Measurements from ENCODE around the gene MINDY1. TPM values are rescaled to one million over a fixed set of nuclear protein-coding genes. Genes with fewer than 3 reads are reported as not detected.

The MINDY1 gene
- total RNA-seq, 3 donors from 2014 or later = 44.5 to 52.0 (median 51.8) TPM

DNA sequence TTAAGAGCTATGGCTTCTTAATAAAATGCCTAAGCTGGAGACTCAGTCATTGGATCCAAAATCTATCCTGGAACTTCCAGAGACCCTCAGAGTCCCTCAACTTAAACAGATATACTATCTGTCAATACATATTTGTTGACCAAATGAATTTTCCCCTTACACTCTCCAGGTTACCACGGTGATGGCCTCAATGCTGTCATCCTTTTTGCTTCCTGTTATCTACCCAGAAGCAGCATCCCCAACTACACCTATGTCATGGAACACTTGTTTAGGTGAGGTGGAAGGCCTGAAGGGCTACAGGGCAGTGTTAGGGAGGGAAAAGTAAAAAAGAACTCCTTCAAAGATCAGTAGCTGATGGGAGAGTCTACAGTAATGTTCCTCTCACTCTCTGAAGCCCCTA, 36.5 kb upstream of the MINDY1 start:
- H3K4me1 ChIP-seq (ENCODE audit: low read depth) = peaks cover 6% of the 10 kb centered on the region
- no peaks in the 10 kb centered on the region for H3K9me3 ChIP-seq
- TF ChIP-seq, protein P1, sequence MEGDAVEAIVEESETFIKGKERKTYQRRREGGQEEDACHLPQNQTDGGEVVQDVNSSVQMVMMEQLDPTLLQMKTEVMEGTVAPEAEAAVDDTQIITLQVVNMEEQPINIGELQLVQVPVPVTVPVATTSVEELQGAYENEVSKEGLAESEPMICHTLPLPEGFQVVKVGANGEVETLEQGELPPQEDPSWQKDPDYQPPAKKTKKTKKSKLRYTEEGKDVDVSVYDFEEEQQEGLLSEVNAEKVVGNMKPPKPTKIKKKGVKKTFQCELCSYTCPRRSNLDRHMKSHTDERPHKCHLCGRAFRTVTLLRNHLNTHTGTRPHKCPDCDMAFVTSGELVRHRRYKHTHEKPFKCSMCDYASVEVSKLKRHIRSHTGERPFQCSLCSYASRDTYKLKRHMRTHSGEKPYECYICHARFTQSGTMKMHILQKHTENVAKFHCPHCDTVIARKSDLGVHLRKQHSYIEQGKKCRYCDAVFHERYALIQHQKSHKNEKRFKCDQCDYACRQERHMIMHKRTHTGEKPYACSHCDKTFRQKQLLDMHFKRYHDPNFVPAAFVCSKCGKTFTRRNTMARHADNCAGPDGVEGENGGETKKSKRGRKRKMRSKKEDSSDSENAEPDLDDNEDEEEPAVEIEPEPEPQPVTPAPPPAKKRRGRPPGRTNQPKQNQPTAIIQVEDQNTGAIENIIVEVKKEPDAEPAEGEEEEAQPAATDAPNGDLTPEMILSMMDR (IDR thresholded peaks at IDR 0.05) = no peak
- ATAC-seq (no peak), DNase-seq (no peak)
- intact Hi-C loops (cut with DNase I, micrococcal nuclease) = no loop called here
- H3K36me3 ChIP-seq (ENCODE audit: low read depth) = no peaks in the 10 kb centered on the region
- H3K4me3 ChIP-seq = no peak overlapping the region

DNA sequence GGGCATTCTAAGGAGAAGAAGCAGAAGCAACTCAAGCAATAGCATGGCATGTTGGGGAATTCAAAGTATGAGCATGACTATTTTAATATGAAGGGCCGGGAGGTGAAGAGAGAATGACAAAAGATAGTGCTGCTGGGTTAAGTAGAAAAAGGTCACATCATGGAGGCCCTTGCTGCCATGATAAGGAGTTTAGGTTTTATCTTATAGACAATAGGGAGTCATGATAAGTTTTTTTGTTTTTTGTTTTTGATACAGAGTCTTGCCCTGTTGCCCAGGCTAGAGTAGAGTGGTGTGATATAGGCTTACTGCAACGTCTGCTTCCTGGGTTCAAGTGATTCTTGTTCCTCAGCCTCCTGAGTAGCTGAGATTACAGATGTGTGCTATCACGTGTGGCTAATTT, 32.8 kb upstream of the MINDY1 start:
- no peaks in the 10 kb centered on the region for H3K36me3 ChIP-seq (ENCODE audit: low read depth)
- H3K9me3 ChIP-seq = no peaks in the 10 kb centered on the region
- no peaks in the 10 kb centered on the region for H3K4me1 ChIP-seq (ENCODE audit: low read depth)
- TF ChIP-seq, protein P1 (IDR thresholded peaks at IDR 0.05) = no peak
- DNase-seq = no peak
- H3K4me3 ChIP-seq = no peak overlapping the region
- intact Hi-C loops (cut with DNase I, micrococcal nuclease) = loop anchor here in 1 of 2 donors (5.0 kb wide), 1 partner anchor 43 kb away; no protein-coding TSS in a partner anchor
- no peak for ATAC-seq

GRCh38 chr1:151037032-151037431, 30.3 kb upstream of the MINDY1 start:
- H3K36me3 ChIP-seq (ENCODE audit: low read depth) = peaks cover 4% of the 10 kb centered on the region
- no peak for DNase-seq
- TF ChIP-seq, protein P1 (IDR thresholded peaks at IDR 0.05) = no peak
- no peak overlapping the region for H3K4me3 ChIP-seq
- no peak for ATAC-seq
- intact Hi-C loops (cut with DNase I, micrococcal nuclease) = loop anchor here in 1 of 2 donors (5.0 kb wide), 1 partner anchor 45 kb away; no protein-coding TSS in a partner anchor
- H3K9me3 ChIP-seq = no peaks in the 10 kb centered on the region
- no peaks in the 10 kb centered on the region for H3K4me1 ChIP-seq (ENCODE audit: low read depth)

GRCh38 chr1:151036356-151036755, 29.7 kb upstream of the MINDY1 start, which contains the start of gene BNIPL:
BNIPL (plus strand) TSS chr1:151036586; CDS start chr1:151036726, 140 bp downstream.
- peaks cover 4% of the 10 kb centered on the region for H3K36me3 ChIP-seq (ENCODE audit: low read depth)
- DNase-seq (no peak), ATAC-seq (no peak)
- no peaks in the 10 kb centered on the region for H3K9me3 ChIP-seq
- intact Hi-C loops (cut with DNase I, micrococcal nuclease) = loop anchor here in 1 of 2 donors (5.0 kb wide), 1 partner anchor 46 kb away; no protein-coding TSS in a partner anchor
- H3K4me3 ChIP-seq = no peak within 1 kb of the TSS
- TF ChIP-seq, protein P1 (IDR thresholded peaks at IDR 0.05) = no peak
- no peaks in the 10 kb centered on the region for H3K4me1 ChIP-seq (ENCODE audit: low read depth)

DNA sequence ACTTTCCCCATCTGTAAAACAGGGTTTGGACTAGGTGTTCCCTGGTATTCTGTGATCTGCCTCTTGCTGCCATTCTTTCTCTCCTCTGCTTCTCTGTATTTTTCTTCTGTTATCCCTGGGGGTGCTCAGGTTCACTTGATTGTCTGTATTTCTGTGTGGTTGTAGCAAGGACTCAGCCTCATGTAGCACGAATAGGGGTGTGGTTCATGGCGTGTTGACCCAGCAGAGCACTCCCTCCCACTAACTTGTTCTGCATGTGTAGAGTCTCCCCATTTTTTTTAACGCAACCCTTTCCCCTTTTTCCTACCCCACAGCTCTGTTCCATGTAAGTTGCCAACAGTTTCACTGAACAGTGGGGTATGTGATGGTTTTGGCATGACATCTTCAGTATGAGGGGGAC, 28.5 kb upstream of the MINDY1 start:
- H3K36me3 ChIP-seq (ENCODE audit: low read depth) = peaks cover 4% of the 10 kb centered on the region
- ATAC-seq = no peak

More for the DNA sequence above, 28.5 kb upstream of the MINDY1 start:
- H3K4me1 ChIP-seq (ENCODE audit: low read depth) = no peaks in the 10 kb centered on the region
- intact Hi-C loops (cut with DNase I, micrococcal nuclease) = loop anchor here in 1 of 2 donors (5.0 kb wide), 1 partner anchor 47 kb away; no protein-coding TSS in a partner anchor
- H3K9me3 ChIP-seq = no peaks in the 10 kb centered on the region
- TF ChIP-seq, protein P1 (IDR thresholded peaks at IDR 0.05) = no peak
- H3K4me3 ChIP-seq = no peak overlapping the region
- DNase-seq = no peak
